Peyer's patch (tissue), 4 donors: ENCODE results near the gene DPYSL5. TPM values are rescaled to one million over a fixed set of nuclear protein-coding genes. Genes with fewer than 3 reads are reported as not detected.

ENCODE experiments used
- DNase-seq, 3 donors: peaks; one replicate each; pipeline ENCODE4 v3.0.0-alpha.2; 2017 to 2019
- H3K27ac ChIP-seq, 4 donors: fragments of 200-600 bp; sonication (generic); one replicate each; pipeline ENCODE4 v1.5.1; 2016 to 2019
- H3K27me3 ChIP-seq, 2 donors: fragments of 200-600 bp; sonication (generic); one replicate each; pipeline ENCODE4 v1.5.1; 2019
- H3K36me3 ChIP-seq, 3 donors: fragments of 200-600 bp; sonication (generic); one replicate each; pipeline ENCODE4 v1.5.1; 2016 to 2019
- H3K4me1 ChIP-seq, 4 donors: fragments of 200-600 bp; sonication (generic); one replicate each; pipeline ENCODE4 v1.5.1; 2016 to 2019
- H3K4me3 ChIP-seq, 4 donors: fragments of 200-600 bp; sonication (generic); 1 replicate in 3 of 4; 2 replicates in 1 of 4; pipeline ENCODE4 v1.5.1; 2016 to 2019; ENCODE audit warnings: mild to moderate bottlenecking in 1 of 4
- H3K9me3 ChIP-seq, 4 donors: fragments of 200-600 bp; sonication (generic); one replicate each; pipeline ENCODE4 v1.5.1; 2016 to 2019; ENCODE audit warnings: mild to moderate bottlenecking in 1 of 4
- POLR2A ChIP-seq, 2 donors: fragments of 450-650 bp; IDR thresholded peaks; one replicate each; pipeline ENCODE4 v1.5.1; 2017; ENCODE audit warnings: antibody characterized with exemption in 2 of 2, mild to moderate bottlenecking in 2 of 2, moderate library complexity in 2 of 2
- total RNA-seq, 4 donors: library from RNA; depleted of rRNA; stranded (reverse); fragments of >200 nt; gene quantifications; one replicate each; pipeline ENCODE4 v1.1.0, GENCODE V29; 2016
- TF ChIP-seq, protein P1 (sequence below), 6 experiments: fragments of 450-650 bp in 4 of 6; fragments of 200-600 bp in 2 of 6; sonication (generic) in 1 of 6; IDR thresholded peaks; one replicate each; pipeline ENCODE4 v1.5.1; 2017 to 2019; ENCODE audit warnings: antibody characterized with exemption in 6 of 6, mild to moderate bottlenecking in 3 of 6, moderate library complexity in 1 of 6

The DPYSL5 gene
- total RNA-seq, 4 donors from 2014 or later, result 0.13 to 0.83 TPM; not detected in 2

- no peaks in the 10 kb centered on the region for H3K27me3 ChIP-seq
- H3K36me3 ChIP-seq, result no peaks in the 10 kb centered on the region
- H3K4me1 ChIP-seq, result no peaks in the 10 kb centered on the region
- H3K9me3 ChIP-seq, result no peaks in the 10 kb centered on the region
- no peak for DNase-seq
- H3K4me3 ChIP-seq, result no peak overlapping the region
- TF ChIP-seq, protein P1, sequence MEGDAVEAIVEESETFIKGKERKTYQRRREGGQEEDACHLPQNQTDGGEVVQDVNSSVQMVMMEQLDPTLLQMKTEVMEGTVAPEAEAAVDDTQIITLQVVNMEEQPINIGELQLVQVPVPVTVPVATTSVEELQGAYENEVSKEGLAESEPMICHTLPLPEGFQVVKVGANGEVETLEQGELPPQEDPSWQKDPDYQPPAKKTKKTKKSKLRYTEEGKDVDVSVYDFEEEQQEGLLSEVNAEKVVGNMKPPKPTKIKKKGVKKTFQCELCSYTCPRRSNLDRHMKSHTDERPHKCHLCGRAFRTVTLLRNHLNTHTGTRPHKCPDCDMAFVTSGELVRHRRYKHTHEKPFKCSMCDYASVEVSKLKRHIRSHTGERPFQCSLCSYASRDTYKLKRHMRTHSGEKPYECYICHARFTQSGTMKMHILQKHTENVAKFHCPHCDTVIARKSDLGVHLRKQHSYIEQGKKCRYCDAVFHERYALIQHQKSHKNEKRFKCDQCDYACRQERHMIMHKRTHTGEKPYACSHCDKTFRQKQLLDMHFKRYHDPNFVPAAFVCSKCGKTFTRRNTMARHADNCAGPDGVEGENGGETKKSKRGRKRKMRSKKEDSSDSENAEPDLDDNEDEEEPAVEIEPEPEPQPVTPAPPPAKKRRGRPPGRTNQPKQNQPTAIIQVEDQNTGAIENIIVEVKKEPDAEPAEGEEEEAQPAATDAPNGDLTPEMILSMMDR (IDR thresholded peaks at IDR 0.05), result no peak
- TF ChIP-seq POLR2A (IDR thresholded peaks at IDR 0.05), result no peak
- H3K27ac ChIP-seq, result no peak overlapping the region
Measured at GRCh38 chr2:26934335-26934724, 86.4 kb downstream of the DPYSL5 start.

- H3K27me3 ChIP-seq, result no peaks in the 10 kb centered on the region
- TF ChIP-seq POLR2A (IDR thresholded peaks at IDR 0.05), result no peak
- H3K4me3 ChIP-seq, result no peak overlapping the region
- no peak overlapping the region for H3K27ac ChIP-seq
- H3K9me3 ChIP-seq, result no peaks in the 10 kb centered on the region
- no peaks in the 10 kb centered on the region for H3K4me1 ChIP-seq
- no peaks in the 10 kb centered on the region for H3K36me3 ChIP-seq
- no peak for DNase-seq
Measured at GRCh38 chr2:26934985-26935384, 87.1 kb downstream of the DPYSL5 start.

DNA sequence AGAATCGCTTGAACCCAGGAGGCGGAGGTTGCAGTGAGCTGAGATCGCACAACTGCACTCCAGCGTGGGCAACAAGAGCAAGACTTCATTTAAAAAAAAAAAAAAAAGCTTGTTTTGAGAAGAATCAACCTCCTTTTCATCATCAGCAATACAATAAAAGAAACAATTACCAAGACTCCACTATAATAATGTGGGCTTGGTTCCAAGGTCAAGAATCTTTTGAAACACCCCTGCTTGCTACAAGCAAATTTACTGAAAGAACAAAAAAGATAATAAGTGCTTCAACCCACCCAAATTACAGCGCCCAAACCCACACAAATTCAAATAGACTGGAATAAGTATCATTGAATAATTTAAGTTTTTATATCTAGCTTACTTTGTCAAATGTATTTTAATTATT lies 88.9 kb downstream of the DPYSL5 start:
- TF ChIP-seq, protein P1 (IDR thresholded peaks at IDR 0.05), result no peak
- TF ChIP-seq POLR2A (IDR thresholded peaks at IDR 0.05), result no peak
- H3K9me3 ChIP-seq, result no peaks in the 10 kb centered on the region
- no peaks in the 10 kb centered on the region for H3K36me3 ChIP-seq
- no peak overlapping the region for H3K27ac ChIP-seq
- no peak for DNase-seq
- H3K4me3 ChIP-seq, result no peak overlapping the region
- H3K4me1 ChIP-seq, result no peaks in the 10 kb centered on the region
- H3K27me3 ChIP-seq, result no peaks in the 10 kb centered on the region

GRCh38 chr2:26938399-26939118 lies 90.6 kb downstream of the DPYSL5 start:
- Histone ChIP-seq H3K27ac (no peak overlapping the region), H3K4me3 (no peak overlapping the region), H3K27me3 (peaks cover 0 to 7% of the 10 kb centered on the region in 2 donors), H3K4me1 (no peaks in the 10 kb centered on the region), H3K36me3 (no peaks in the 10 kb centered on the region), H3K9me3 (no peaks in the 10 kb centered on the region)
- TF ChIP-seq, protein P1 (IDR thresholded peaks at IDR 0.05), result no peak
- no peak for TF ChIP-seq POLR2A (IDR thresholded peaks at IDR 0.05)
- no peak for DNase-seq

DNA sequence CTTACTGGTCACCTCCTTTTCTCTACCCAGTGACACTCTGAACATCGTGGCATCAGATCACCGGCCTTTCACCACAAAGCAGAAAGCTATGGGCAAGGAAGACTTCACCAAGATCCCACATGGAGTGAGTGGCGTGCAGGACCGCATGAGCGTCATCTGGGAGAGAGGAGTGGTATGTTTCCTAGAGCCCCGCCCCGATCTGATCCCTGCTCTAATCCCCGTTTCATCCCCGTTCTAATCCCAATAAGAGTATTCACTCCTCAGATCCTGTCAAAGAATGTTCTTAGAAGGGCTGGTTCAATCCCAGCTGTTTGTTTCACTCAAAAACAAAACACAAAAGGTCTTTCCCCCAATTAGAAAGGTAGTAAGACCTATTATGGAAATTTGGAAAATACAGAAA lies 92.1 kb downstream of the DPYSL5 start:
- H3K27ac ChIP-seq, result no peak overlapping the region
- TF ChIP-seq, protein P1 (IDR thresholded peaks at IDR 0.05), result no peak
- TF ChIP-seq POLR2A (IDR thresholded peaks at IDR 0.05), result no peak
- no peaks in the 10 kb centered on the region for H3K4me1 ChIP-seq
- peaks cover 0 to 7% of the 10 kb centered on the region in 2 donors for H3K27me3 ChIP-seq
- H3K4me3 ChIP-seq, result no peak overlapping the region
- H3K36me3 ChIP-seq, result no peaks in the 10 kb centered on the region
- no peak for DNase-seq
- no peaks in the 10 kb centered on the region for H3K9me3 ChIP-seq

GRCh38 chr2:26941486-26941885 lies 93.6 kb downstream of the DPYSL5 start:
- no peak for TF ChIP-seq POLR2A (IDR thresholded peaks at IDR 0.05)
- TF ChIP-seq, protein P1 (IDR thresholded peaks at IDR 0.05), result no peak

More at GRCh38 chr2:26941486-26941885, 93.6 kb downstream of the DPYSL5 start:
- H3K27me3 ChIP-seq, result peaks cover 0 to 7% of the 10 kb centered on the region in 2 donors
- H3K27ac ChIP-seq, result no peak overlapping the region
- H3K4me1 ChIP-seq, result no peaks in the 10 kb centered on the region
- DNase-seq, result no peak
- H3K9me3 ChIP-seq, result no peaks in the 10 kb centered on the region
- H3K36me3 ChIP-seq, result no peaks in the 10 kb centered on the region
- no peak overlapping the region for H3K4me3 ChIP-seq
